ENCODE measurements around the gene HLA-B.

DNA sequence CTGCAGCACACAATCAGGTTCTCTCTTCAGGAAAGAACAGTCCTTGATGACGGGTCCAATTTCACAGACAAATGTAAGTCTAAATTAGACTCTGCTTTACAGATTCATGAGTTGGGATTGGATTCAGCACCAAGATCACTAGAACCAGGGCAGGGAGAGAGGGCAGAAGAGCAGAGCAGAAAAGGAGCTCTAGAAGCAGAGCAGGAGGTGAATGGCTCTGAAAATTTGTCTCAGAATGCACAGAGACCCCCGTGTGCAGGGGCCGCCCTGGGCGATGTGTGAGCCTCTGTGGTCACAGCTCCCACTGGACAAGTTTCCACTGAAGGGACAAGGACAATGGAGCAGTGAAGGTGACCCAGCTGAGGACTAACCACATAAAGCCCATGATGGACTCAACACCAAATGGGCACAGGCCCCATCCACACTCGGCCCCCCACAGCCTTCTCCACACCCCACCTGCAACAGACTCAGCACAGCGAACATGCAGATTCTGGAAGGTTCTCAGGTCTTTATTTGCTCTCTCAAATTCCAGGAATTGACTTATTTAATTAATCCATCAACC, 3.5 kb downstream of the HLA-B start:
- TF ChIP-seq, protein P1, sequence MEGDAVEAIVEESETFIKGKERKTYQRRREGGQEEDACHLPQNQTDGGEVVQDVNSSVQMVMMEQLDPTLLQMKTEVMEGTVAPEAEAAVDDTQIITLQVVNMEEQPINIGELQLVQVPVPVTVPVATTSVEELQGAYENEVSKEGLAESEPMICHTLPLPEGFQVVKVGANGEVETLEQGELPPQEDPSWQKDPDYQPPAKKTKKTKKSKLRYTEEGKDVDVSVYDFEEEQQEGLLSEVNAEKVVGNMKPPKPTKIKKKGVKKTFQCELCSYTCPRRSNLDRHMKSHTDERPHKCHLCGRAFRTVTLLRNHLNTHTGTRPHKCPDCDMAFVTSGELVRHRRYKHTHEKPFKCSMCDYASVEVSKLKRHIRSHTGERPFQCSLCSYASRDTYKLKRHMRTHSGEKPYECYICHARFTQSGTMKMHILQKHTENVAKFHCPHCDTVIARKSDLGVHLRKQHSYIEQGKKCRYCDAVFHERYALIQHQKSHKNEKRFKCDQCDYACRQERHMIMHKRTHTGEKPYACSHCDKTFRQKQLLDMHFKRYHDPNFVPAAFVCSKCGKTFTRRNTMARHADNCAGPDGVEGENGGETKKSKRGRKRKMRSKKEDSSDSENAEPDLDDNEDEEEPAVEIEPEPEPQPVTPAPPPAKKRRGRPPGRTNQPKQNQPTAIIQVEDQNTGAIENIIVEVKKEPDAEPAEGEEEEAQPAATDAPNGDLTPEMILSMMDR (IDR thresholded peaks at IDR 0.05) = no peak
- TF ChIP-seq POLR2A (IDR thresholded peaks at IDR 0.05) = no peak
